ENCODE data around the gene EPS8. TPM values are rescaled to one million over a fixed set of nuclear protein-coding genes. Genes with fewer than 3 reads are reported as not detected.

Gene EPS8
- total RNA-seq, 1 experiment from 2014 or later, result 32.0 TPM

DNA sequence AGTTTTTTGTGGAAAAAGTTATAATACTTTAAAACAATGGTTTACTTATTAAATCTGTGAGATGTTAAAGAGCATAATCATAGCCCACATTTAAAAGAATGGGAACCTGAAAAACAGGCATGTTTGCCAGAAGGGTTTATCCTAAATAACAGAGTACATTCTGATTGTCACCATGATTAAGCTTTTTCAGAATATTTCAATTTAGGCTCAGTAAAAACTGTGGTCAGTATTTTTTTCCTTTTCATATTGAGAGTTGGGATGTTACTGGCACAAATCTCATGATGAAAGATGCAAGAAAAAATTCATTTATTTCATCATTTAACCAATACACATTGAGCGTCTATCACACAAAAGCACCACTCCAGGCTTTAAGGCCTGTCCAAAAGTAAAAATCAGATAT, 18.6 kb downstream of the EPS8 start:
- Histone ChIP-seq H3K4me1 (ENCODE audit: control insufficient read depth, insufficient read depth, low read length) (no peaks in the 10 kb centered on the region; the same call in 1 of the 2 replicates), H3K27me3 (ENCODE audit: control insufficient read depth, insufficient read depth, low read length) (no peaks in the 10 kb centered on the region), H3K9me3 (ENCODE audit: control insufficient read depth, insufficient read depth, low read depth, low read length) (no peaks in the 10 kb centered on the region), H3K27ac (ENCODE audit: low read length) (no peak overlapping the region), H3K4me3 (ENCODE audit: low read depth in 2 of 2, low read length in 2 of 2) (no peak overlapping the region), H3K36me3 (ENCODE audit: control insufficient read depth, insufficient read depth, low read length) (no peaks in the 10 kb centered on the region)
- no peak for DNase-seq (ENCODE audit: low read depth, low spot score)
- ChIA-PET POLR2A (no interaction called here), CTCF (no interaction called here)
- TF ChIP-seq, protein P1, sequence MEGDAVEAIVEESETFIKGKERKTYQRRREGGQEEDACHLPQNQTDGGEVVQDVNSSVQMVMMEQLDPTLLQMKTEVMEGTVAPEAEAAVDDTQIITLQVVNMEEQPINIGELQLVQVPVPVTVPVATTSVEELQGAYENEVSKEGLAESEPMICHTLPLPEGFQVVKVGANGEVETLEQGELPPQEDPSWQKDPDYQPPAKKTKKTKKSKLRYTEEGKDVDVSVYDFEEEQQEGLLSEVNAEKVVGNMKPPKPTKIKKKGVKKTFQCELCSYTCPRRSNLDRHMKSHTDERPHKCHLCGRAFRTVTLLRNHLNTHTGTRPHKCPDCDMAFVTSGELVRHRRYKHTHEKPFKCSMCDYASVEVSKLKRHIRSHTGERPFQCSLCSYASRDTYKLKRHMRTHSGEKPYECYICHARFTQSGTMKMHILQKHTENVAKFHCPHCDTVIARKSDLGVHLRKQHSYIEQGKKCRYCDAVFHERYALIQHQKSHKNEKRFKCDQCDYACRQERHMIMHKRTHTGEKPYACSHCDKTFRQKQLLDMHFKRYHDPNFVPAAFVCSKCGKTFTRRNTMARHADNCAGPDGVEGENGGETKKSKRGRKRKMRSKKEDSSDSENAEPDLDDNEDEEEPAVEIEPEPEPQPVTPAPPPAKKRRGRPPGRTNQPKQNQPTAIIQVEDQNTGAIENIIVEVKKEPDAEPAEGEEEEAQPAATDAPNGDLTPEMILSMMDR (IDR thresholded peaks at IDR 0.05), result no peak
- TF ChIP-seq POLR2AphosphoS5 (IDR thresholded peaks at IDR 0.05; ENCODE audit: low read depth, low read length) (no peak), SIN3A (IDR thresholded peaks at IDR 0.05; ENCODE audit: borderline replicate concordance, insufficient read depth, low read depth, low read length) (no peak)
- TF ChIP-seq, protein P2, sequence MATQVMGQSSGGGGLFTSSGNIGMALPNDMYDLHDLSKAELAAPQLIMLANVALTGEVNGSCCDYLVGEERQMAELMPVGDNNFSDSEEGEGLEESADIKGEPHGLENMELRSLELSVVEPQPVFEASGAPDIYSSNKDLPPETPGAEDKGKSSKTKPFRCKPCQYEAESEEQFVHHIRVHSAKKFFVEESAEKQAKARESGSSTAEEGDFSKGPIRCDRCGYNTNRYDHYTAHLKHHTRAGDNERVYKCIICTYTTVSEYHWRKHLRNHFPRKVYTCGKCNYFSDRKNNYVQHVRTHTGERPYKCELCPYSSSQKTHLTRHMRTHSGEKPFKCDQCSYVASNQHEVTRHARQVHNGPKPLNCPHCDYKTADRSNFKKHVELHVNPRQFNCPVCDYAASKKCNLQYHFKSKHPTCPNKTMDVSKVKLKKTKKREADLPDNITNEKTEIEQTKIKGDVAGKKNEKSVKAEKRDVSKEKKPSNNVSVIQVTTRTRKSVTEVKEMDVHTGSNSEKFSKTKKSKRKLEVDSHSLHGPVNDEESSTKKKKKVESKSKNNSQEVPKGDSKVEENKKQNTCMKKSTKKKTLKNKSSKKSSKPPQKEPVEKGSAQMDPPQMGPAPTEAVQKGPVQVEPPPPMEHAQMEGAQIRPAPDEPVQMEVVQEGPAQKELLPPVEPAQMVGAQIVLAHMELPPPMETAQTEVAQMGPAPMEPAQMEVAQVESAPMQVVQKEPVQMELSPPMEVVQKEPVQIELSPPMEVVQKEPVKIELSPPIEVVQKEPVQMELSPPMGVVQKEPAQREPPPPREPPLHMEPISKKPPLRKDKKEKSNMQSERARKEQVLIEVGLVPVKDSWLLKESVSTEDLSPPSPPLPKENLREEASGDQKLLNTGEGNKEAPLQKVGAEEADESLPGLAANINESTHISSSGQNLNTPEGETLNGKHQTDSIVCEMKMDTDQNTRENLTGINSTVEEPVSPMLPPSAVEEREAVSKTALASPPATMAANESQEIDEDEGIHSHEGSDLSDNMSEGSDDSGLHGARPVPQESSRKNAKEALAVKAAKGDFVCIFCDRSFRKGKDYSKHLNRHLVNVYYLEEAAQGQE (IDR thresholded peaks at IDR 0.05; ENCODE audit: insufficient read depth in 1 of 2, low read depth in 2 of 2, low read length in 1 of 2), result no peak
- intact Hi-C loops (cut with micrococcal nuclease; ENCODE audit: unreplicated experiment), result no loop called here
- in situ Hi-C loops (cut with HindIII; ENCODE audit: low pct_unique_long_range_greater_than_20kb, low sequenced_read_pairs), result no loop called here
- no TSS peak for BruUV-seq (replicated peaks)
- ATAC-seq, result no peak

DNA sequence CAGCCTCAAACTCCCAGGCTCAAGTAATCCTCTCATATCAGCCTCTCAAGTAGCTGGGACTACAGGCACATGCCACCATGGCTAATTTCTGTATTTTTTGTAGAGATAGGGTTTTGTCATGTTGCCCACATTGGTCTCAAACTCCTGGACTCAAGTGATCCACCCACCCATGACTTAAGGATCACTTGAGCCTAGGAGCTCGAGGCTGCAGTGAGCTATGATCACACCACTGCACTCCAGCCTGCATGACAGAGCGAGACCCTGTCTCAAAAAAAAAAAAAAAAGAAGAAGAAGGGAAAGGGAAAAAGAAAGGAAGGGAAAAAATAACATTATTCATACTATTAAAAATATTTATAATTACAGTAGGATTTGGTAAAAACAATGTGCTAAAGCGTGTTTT, 19.2 kb downstream of the EPS8 start:
- TF ChIP-seq TCF7L2 (IDR thresholded peaks at IDR 0.05; ENCODE audit: low read depth, low read length), result no peak
- POLR2A ChIA-PET, result interaction anchor here (0.6 kb wide), 1 partner anchor 38 kb away, joined by 3 read pairs; no protein-coding TSS in a partner anchor
- in situ Hi-C loops (cut with HindIII; ENCODE audit: low pct_unique_long_range_greater_than_20kb, low sequenced_read_pairs), result no loop called here

DNA sequence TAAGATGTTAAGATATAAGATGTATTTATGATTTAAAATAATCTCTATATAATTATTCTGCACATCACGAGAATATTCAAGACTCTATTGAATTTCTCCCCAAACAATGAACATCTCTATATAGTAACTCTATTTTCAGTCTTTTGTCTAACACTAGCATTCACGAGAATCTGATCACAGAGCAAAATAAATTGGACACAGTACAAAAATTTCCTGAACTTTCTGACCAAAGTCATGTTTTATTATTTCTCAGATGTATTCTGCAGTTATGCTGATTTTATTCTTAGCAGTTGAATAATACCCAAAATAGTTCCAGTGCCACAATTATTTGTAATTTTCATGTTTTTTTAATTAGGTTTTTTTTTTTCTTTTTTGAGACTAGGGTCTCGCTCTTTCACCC, 19.6 kb downstream of the EPS8 start:
- Histone ChIP-seq H3K4me1 (ENCODE audit: control insufficient read depth, insufficient read depth, low read length) (no peaks in the 10 kb centered on the region; the same call in 1 of the 2 replicates), H3K27me3 (ENCODE audit: control insufficient read depth, insufficient read depth, low read length) (no peaks in the 10 kb centered on the region), H3K36me3 (ENCODE audit: control insufficient read depth, insufficient read depth, low read length) (no peaks in the 10 kb centered on the region), H3K27ac (ENCODE audit: low read length) (no peak overlapping the region), H3K4me3 (ENCODE audit: low read depth in 2 of 2, low read length in 2 of 2) (no peak overlapping the region), H3K9me3 (ENCODE audit: control insufficient read depth, insufficient read depth, low read depth, low read length) (no peaks in the 10 kb centered on the region)
- ATAC-seq (no peak), DNase-seq (ENCODE audit: low read depth, low spot score) (no peak)
- TF ChIP-seq SIN3A (IDR thresholded peaks at IDR 0.05; ENCODE audit: borderline replicate concordance, insufficient read depth, low read depth, low read length) (no peak), POLR2AphosphoS5 (IDR thresholded peaks at IDR 0.05; ENCODE audit: low read depth, low read length) (no peak), TCF7L2 (IDR thresholded peaks at IDR 0.05; ENCODE audit: low read depth, low read length) (no peak)
- TF ChIP-seq, protein P2 (IDR thresholded peaks at IDR 0.05; ENCODE audit: insufficient read depth in 1 of 2, low read depth in 2 of 2, low read length in 1 of 2), result no peak
- TF ChIP-seq, protein P1 (IDR thresholded peaks at IDR 0.05), result no peak
- in situ Hi-C loops (cut with HindIII; ENCODE audit: low pct_unique_long_range_greater_than_20kb, low sequenced_read_pairs), result no loop called here
- ChIA-PET POLR2A (interaction anchor here (0.6 kb wide), 1 partner anchor 39 kb away, joined by 3 read pairs; no protein-coding TSS in a partner anchor), CTCF (interaction anchor here (0.7 kb wide), 1 partner anchor 19 kb away, joined by 6 read pairs; no protein-coding TSS in a partner anchor)
- intact Hi-C loops (cut with micrococcal nuclease; ENCODE audit: unreplicated experiment), result no loop called here
- BruUV-seq (replicated peaks), result no TSS peak

More for the DNA sequence above, 19.2 kb downstream of the EPS8 start:
- H3K36me3 ChIP-seq (ENCODE audit: control insufficient read depth, insufficient read depth, low read length), result no peaks in the 10 kb centered on the region
- DNase-seq (ENCODE audit: low read depth, low spot score) (no peak), ATAC-seq (no peak)
- BruUV-seq (replicated peaks), result no TSS peak
- no peaks in the 10 kb centered on the region; the same call in 1 of the 2 replicates for H3K4me1 ChIP-seq (ENCODE audit: control insufficient read depth, insufficient read depth, low read length)
- CTCF ChIA-PET, result interaction anchor here (0.7 kb wide), 1 partner anchor 19 kb away, joined by 6 read pairs; no protein-coding TSS in a partner anchor
- no peak overlapping the region for H3K27ac ChIP-seq (ENCODE audit: low read length)
- intact Hi-C loops (cut with micrococcal nuclease; ENCODE audit: unreplicated experiment), result no loop called here
- H3K9me3 ChIP-seq (ENCODE audit: control insufficient read depth, insufficient read depth, low read depth, low read length), result no peaks in the 10 kb centered on the region
- no peak overlapping the region for H3K4me3 ChIP-seq (ENCODE audit: low read depth in 2 of 2, low read length in 2 of 2)
- H3K27me3 ChIP-seq (ENCODE audit: control insufficient read depth, insufficient read depth, low read length), result no peaks in the 10 kb centered on the region
